Smooth muscle cell (in vitro differentiated cells): ENCODE data around the gene MYL4. TPM values are rescaled to one million over a fixed set of nuclear protein-coding genes. Genes with fewer than 3 reads are reported as not detected.
A peak's percentile ranks its signal among the peaks of the same experiment; 100 is the strongest.

ENCODE experiments used
- DNase-seq: peaks from one replicate; lab custom pipeline; 2025; ENCODE audit not compliant: unreplicated experiment; lab: John Stamatoyannopoulos, UW
- H2AFZ ChIP-seq: fragments of 200-600 bp; sonication (generic); 2 replicates; pipeline ENCODE4 v1.6.0; 2016; ENCODE audit warnings: antibody characterized with exemption, low read depth, mild to moderate bottlenecking
- H3F3A ChIP-seq: fragments of 200-600 bp; sonication (generic); 2 replicates; pipeline ENCODE4 v1.6.0; 2017; ENCODE audit warnings: antibody characterized with exemption, low read depth
- H3K27ac ChIP-seq: fragments of 200-600 bp; sonication (generic); 2 replicates; pipeline ENCODE4 v1.5.1; 2016; ENCODE audit warnings: low read depth, mild to moderate bottlenecking
- H3K27me3 ChIP-seq: fragments of 200-600 bp; sonication (generic); 2 replicates; pipeline ENCODE4 v1.6.1; 2016; ENCODE audit warnings: low read depth, mild to moderate bottlenecking
- H3K36me3 ChIP-seq: fragments of 200-600 bp; sonication (generic); 2 replicates; pipeline ENCODE4 v1.5.1; 2016; ENCODE audit warnings: low read depth
- H3K4me1 ChIP-seq: fragments of 200-600 bp; sonication (generic); 2 replicates; pipeline ENCODE4 v1.5.1; 2016; ENCODE audit warnings: low read depth
- H3K4me2 ChIP-seq: fragments of 200-600 bp; sonication (generic); 2 replicates; pipeline ENCODE4 v1.6.0; 2016; ENCODE audit warnings: mild to moderate bottlenecking
- H3K4me3 ChIP-seq: fragments of 200-600 bp; sonication (generic); 2 replicates; pipeline ENCODE4 v1.5.1; 2016; ENCODE audit warnings: mild to moderate bottlenecking
- H3K79me2 ChIP-seq: fragments of 200-600 bp; sonication (generic); 2 replicates; pipeline ENCODE4 v1.6.0; 2016; ENCODE audit warnings: low read depth, mild to moderate bottlenecking
- H3K9ac ChIP-seq: fragments of 200-600 bp; sonication (generic); 2 replicates; pipeline ENCODE4 v1.6.0; 2016; ENCODE audit warnings: low read depth
- H3K9me3 ChIP-seq: fragments of 200-600 bp; sonication (generic); replicated peaks from 2 replicates; pipeline ENCODE4 v1.5.1; 2016; ENCODE audit warnings: low read depth
- H4K20me1 ChIP-seq: fragments of 200-600 bp; sonication (generic); 2 replicates; pipeline ENCODE4 v1.6.0; 2016; ENCODE audit warnings: low read depth
- CTCF ChIP-seq: fragments of 200-600 bp; sonication (generic); IDR thresholded peaks from 2 replicates; pipeline ENCODE4 v1.5.1; 2017; ENCODE audit warnings: borderline replicate concordance, mild to moderate bottlenecking, antibody characterized with exemption; ENCODE audit not compliant: insufficient read depth, poor library complexity, severe bottlenecking
- WGBS: methylation state at CpG from one replicate; pipeline ENCODE4 v1.1.7; 2016; ENCODE audit warnings: low lambda C conversion rate; 5-methylcytosine and 5-hydroxymethylcytosine counted together
- polyA plus RNA-seq: library from polyadenylated mRNA; unstranded; fragments of >200 nt; fragmentation: Nextera tagmentation; extraction: Ambion mirVana; gene quantifications from 2 replicates; pipeline ENCODE4 v1.2.1, GENCODE V29; 2016
- total RNA-seq: library from RNA; depleted of rRNA; stranded (reverse); fragments of >200 nt; gene quantifications from 2 replicates; pipeline ENCODE4 v1.2.3, GENCODE V29; 2014

The MYL4 gene
- total and polyA plus RNA-seq, 2 experiments from 2014 or later, result 6.5 to 8.3 TPM

GRCh38 chr17:47203984-47204721, 5.0 kb upstream of the MYL4 start:
- no peak for TF ChIP-seq CTCF
- Histone ChIP-seq H3K36me3 (no peaks in the 10 kb centered on the region), H2AFZ (peak overlapping the region; percentile 5), H3K9me3 (no peaks in the 10 kb centered on the region), H3K4me1 (peaks cover 13% of the 10 kb centered on the region), H3K27me3 (no peaks in the 10 kb centered on the region), H3K79me2 (no peaks in the 10 kb centered on the region), H3K4me3 (no peak overlapping the region), H3K4me2 (peak overlapping the region; percentile 28), H3K27ac (peak overlapping the region; percentile 76), H4K20me1 (no peaks in the 10 kb centered on the region), H3F3A (peaks cover 15% of the 10 kb centered on the region), H3K9ac (no peak overlapping the region)
- 83% methylated on average over 6 of the region's 6 CpGs for WGBS
- no peak for DNase-seq

- H3K27ac ChIP-seq, result peak overlapping the region; percentile 76
- no peak for DNase-seq
- TF ChIP-seq CTCF, result no peak
- H3K4me2 ChIP-seq, result peak overlapping the region; percentile 45
- H3K9ac ChIP-seq, result peak overlapping the region; percentile 35
- H3K36me3 ChIP-seq, result no peaks in the 10 kb centered on the region
- peaks cover 15% of the 10 kb centered on the region for H3F3A ChIP-seq
- H4K20me1 ChIP-seq, result no peaks in the 10 kb centered on the region
- H3K9me3 ChIP-seq, result no peaks in the 10 kb centered on the region
- no peaks in the 10 kb centered on the region for H3K27me3 ChIP-seq
- H3K79me2 ChIP-seq, result no peaks in the 10 kb centered on the region
- H3K4me3 ChIP-seq, result no peak overlapping the region
- WGBS, result 23% methylated on average over 6 of the region's 6 CpGs
- peaks cover 13% of the 10 kb centered on the region for H3K4me1 ChIP-seq
- peak overlapping the region; percentile 73 for H2AFZ ChIP-seq
Measured at GRCh38 chr17:47204722-47205418, 4.3 kb upstream of the MYL4 start.

- no peaks in the 10 kb centered on the region for H3K9me3 ChIP-seq
- H3K4me2 ChIP-seq, result peak overlapping the region; percentile 45
- H3K9ac ChIP-seq, result peak overlapping the region; percentile 35
- no peak for TF ChIP-seq CTCF
- WGBS, result 60% methylated on average over 9 of the region's 9 CpGs
- H3F3A ChIP-seq, result peaks cover 15% of the 10 kb centered on the region
- H3K79me2 ChIP-seq, result no peaks in the 10 kb centered on the region
- no peaks in the 10 kb centered on the region for H3K27me3 ChIP-seq
- no peak for DNase-seq
- no peaks in the 10 kb centered on the region for H4K20me1 ChIP-seq
- H3K27ac ChIP-seq, result peak overlapping the region; percentile 76
- H3K4me1 ChIP-seq, result peaks cover 13% of the 10 kb centered on the region
- H3K36me3 ChIP-seq, result no peaks in the 10 kb centered on the region
- H2AFZ ChIP-seq, result no peak overlapping the region
- no peak overlapping the region for H3K4me3 ChIP-seq
Measured at GRCh38 chr17:47205419-47205963, 3.7 kb upstream of the MYL4 start.
